ENCODE measurements around the gene CDK14.

The CDK14 gene

GRCh38 chr7:90660819-90661218, 64.7 kb downstream of the CDK14 start:
- TF ChIP-seq REST (IDR thresholded peaks at IDR 0.05; ENCODE audit: insufficient read depth in 1 of 2, low read depth in 2 of 2, low read length in 2 of 2) (no peak), TAF1 (IDR thresholded peaks at IDR 0.05; ENCODE audit: borderline replicate concordance, insufficient read depth, low read length) (no peak), POLR2AphosphoS5 (IDR thresholded peaks at IDR 0.05; ENCODE audit: low read depth, low read length) (no peak), FOXP2 (optimal IDR thresholded peaks at IDR 0.05; ENCODE audit: borderline replicate concordance, extremely low read depth, extremely low read length, insufficient read depth) (no peak), SIN3A (IDR thresholded peaks at IDR 0.05; ENCODE audit: borderline replicate concordance, insufficient read depth, low read length) (no peak)

GRCh38 chr7:90661290-90662151, 65.4 kb downstream of the CDK14 start:
- no peak for TF ChIP-seq TAF1 (IDR thresholded peaks at IDR 0.05; ENCODE audit: borderline replicate concordance, insufficient read depth, low read length)
- TF ChIP-seq SIN3A (IDR thresholded peaks at IDR 0.05; ENCODE audit: borderline replicate concordance, insufficient read depth, low read length) = no peak
- TF ChIP-seq REST (IDR thresholded peaks at IDR 0.05; ENCODE audit: insufficient read depth in 1 of 2, low read depth in 2 of 2, low read length in 2 of 2) = no peak
- no peak for TF ChIP-seq FOXP2 (optimal IDR thresholded peaks at IDR 0.05; ENCODE audit: borderline replicate concordance, extremely low read depth, extremely low read length, insufficient read depth)
- no peak for TF ChIP-seq POLR2AphosphoS5 (IDR thresholded peaks at IDR 0.05; ENCODE audit: low read depth, low read length)

- TF ChIP-seq FOXP2 (optimal IDR thresholded peaks at IDR 0.05; ENCODE audit: borderline replicate concordance, extremely low read depth, extremely low read length, insufficient read depth) (no peak), POLR2AphosphoS5 (IDR thresholded peaks at IDR 0.05; ENCODE audit: low read depth, low read length) (no peak), SIN3A (IDR thresholded peaks at IDR 0.05; ENCODE audit: borderline replicate concordance, insufficient read depth, low read length) (no peak), TAF1 (IDR thresholded peaks at IDR 0.05; ENCODE audit: borderline replicate concordance, insufficient read depth, low read length) (no peak), REST (IDR thresholded peaks at IDR 0.05; ENCODE audit: insufficient read depth in 1 of 2, low read depth in 2 of 2, low read length in 2 of 2) (no peak)
Observed at GRCh38 chr7:90663176-90663575, 67.1 kb downstream of the CDK14 start.

- TF ChIP-seq FOXP2 (optimal IDR thresholded peaks at IDR 0.05; ENCODE audit: borderline replicate concordance, extremely low read depth, extremely low read length, insufficient read depth) (no peak), SIN3A (IDR thresholded peaks at IDR 0.05; ENCODE audit: borderline replicate concordance, insufficient read depth, low read length) (no peak), REST (IDR thresholded peaks at IDR 0.05; ENCODE audit: insufficient read depth in 1 of 2, low read depth in 2 of 2, low read length in 2 of 2) (no peak), TAF1 (IDR thresholded peaks at IDR 0.05; ENCODE audit: borderline replicate concordance, insufficient read depth, low read length) (no peak), POLR2AphosphoS5 (IDR thresholded peaks at IDR 0.05; ENCODE audit: low read depth, low read length) (no peak)
Observed at GRCh38 chr7:90666186-90666585, 70.1 kb downstream of the CDK14 start.

Data from PFSK-1 (cell line).